ENCODE data around the gene RHOA.
"Not testable (repeated sequence)": the region's sequence is repeated elsewhere in the genome, so short reads cannot be mapped to it uniquely, and the experiment has no call there.

The RHOA gene

GRCh38 chr3:49329186-49329585 lies 82.6 kb downstream of the RHOA start:
- Histone ChIP-seq H3K36me3 (peaks cover 5% of the 10 kb centered on the region; the same call in 1 of the 2 replicates), H3K4me3 (ENCODE audit: low read depth, low read length) (no peak overlapping the region), H3K27me3 (no peaks in the 10 kb centered on the region), H3K9me3 (no peaks in the 10 kb centered on the region), H3K4me1 (no peaks in the 10 kb centered on the region)
- no peak for DNase-seq
- TF ChIP-seq CTCF (IDR thresholded peaks at IDR 0.05; ENCODE audit: low read depth, low read length): no peak

GRCh38 chr3:49328350-49328749 lies 83.4 kb downstream of the RHOA start:
- H3K9me3 ChIP-seq; H3K36me3 ChIP-seq; H3K27me3 ChIP-seq; DNase-seq; H3K4me1 ChIP-seq; H3K4me3 ChIP-seq (ENCODE audit: low read depth, low read length): not testable (repeated sequence)

- Histone ChIP-seq H3K4me3 (ENCODE audit: low read depth, low read length) (no peak overlapping the region), H3K4me1 (no peaks in the 10 kb centered on the region), H3K36me3 (peaks cover 5% of the 10 kb centered on the region; the same call in 1 of the 2 replicates), H3K27me3 (no peaks in the 10 kb centered on the region), H3K9me3 (no peaks in the 10 kb centered on the region)
- no peak for DNase-seq
- TF ChIP-seq CTCF (IDR thresholded peaks at IDR 0.05; ENCODE audit: low read depth, low read length): peak; percentile 34
Observed at GRCh38 chr3:49327485-49327884, 84.3 kb downstream of the RHOA start.

DNA sequence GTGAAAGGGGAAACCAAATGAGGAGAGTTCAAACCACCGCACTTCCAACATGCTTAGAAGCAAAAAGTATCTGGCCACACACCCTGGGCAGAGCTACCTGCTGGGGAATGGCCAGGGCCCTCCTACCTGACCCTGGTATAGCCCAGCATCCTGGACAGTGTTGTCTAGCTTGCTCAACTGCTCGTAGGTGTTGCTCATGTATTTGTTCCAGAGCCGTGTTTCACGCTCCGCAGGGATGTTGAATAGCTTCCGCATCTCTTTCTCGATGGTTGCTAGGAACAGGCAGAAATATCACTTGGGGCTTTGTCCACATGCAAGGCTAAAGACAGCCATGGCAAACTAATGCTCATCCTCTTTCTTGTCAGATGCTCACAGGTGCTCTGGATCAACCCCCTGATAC lies 87.0 kb downstream of the RHOA start:
- H3K36me3 ChIP-seq: peaks cover 8% of the 10 kb centered on the region; the same call in 1 of the 2 replicates
- no peaks in the 10 kb centered on the region for H3K4me1 ChIP-seq

DNA sequence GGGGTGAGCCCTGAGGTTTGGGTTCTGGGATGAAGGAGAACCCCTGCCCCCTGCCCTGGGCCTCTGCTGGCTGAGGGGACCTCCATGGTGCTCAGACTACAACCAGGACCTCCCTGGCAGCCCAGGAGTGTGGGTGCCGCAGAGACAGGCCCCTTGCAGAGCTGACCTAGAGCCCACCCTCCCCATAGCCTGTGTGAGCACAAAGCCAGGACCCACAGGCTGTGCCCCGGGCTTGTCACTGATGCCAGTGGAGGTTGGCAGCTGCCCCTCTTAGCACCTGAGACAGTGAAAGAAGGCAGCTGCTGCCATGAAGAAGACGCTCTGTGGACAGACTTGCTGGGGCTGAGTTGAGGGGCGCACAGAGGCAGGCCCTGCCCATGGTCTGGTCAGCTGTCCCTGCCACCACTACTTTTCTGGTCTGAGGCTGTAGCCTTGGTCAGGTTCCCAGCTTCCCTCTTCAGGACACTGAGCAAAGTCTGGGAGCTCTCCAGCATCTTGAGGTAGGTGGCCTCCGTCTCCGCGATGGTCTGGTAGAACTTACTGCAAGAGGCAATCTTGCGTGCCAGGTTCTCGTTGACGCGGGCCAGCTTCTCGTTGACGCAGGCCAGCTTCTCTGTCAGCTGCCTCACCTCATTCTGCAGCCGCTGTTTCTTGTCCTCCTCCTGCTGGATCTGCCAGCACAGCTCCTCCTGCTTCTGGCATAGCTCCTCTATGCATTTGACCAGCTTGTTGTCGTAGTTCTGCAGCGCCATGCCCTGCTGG lies 94.9 kb downstream of the RHOA start:
- DNase-seq: no peak
- Histone ChIP-seq H3K36me3 (no peaks in the 10 kb centered on the region), H3K4me3 (ENCODE audit: low read depth, low read length) (no peak overlapping the region), H3K27me3 (no peaks in the 10 kb centered on the region), H3K9me3 (no peaks in the 10 kb centered on the region), H3K4me1 (no peaks in the 10 kb centered on the region)
- no peak for TF ChIP-seq CTCF (IDR thresholded peaks at IDR 0.05; ENCODE audit: low read depth, low read length)

More for the DNA sequence above, 87.0 kb downstream of the RHOA start:
- no peaks in the 10 kb centered on the region for H3K27me3 ChIP-seq
- no peaks in the 10 kb centered on the region for H3K9me3 ChIP-seq
- TF ChIP-seq CTCF (IDR thresholded peaks at IDR 0.05; ENCODE audit: low read depth, low read length): no peak
- no peak overlapping the region for H3K4me3 ChIP-seq (ENCODE audit: low read depth, low read length)
- no peak for DNase-seq

DNA sequence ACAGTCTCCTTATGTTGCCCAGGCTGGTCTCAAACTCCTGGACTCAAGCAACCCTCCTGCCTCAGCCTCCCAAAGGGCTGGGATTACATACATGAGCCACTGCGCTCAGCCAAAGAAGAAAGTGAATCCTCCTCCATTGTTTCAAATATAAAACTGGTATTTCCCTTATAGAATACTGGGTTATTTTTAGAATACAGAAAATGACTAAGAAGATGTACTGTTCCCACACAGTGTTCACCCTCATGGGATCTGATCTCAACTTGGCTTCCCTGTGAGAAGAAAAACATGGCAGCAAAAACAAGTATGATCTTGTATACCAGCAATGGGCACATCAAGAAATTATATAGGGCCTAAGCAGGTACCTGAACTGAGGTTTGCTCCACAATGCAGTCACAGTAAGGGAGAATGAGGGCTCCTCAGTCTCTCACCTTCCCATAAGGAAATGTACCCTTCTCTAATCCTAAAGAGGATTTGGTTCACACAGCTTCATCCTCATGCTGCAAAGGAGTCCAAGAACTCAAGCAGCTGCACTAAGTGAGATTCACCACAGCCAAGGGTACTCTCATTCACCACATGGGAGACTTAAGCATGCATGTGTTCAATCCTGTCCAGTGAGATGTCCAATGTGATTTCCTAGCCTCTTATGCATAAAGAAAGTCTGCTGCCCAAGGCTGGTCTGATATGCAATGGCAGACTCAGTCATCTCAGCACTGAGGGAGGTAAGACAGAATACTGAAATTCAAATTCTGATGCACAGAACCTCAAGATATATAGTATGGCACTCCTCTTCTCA lies 97.7 kb downstream of the RHOA start:
- no peaks in the 10 kb centered on the region for H3K36me3 ChIP-seq
- no peaks in the 10 kb centered on the region for H3K9me3 ChIP-seq
- H3K4me3 ChIP-seq (ENCODE audit: low read depth, low read length): no peak overlapping the region
- H3K4me1 ChIP-seq: no peaks in the 10 kb centered on the region
- no peak for DNase-seq
- no peaks in the 10 kb centered on the region for H3K27me3 ChIP-seq
- no peak for TF ChIP-seq CTCF (IDR thresholded peaks at IDR 0.05; ENCODE audit: low read depth, low read length)

All from BE2C (cell line).